ENCODE measurements around the gene IL9R. TPM values are rescaled to one million over a fixed set of nuclear protein-coding genes. Genes with fewer than 3 reads are reported as not detected.

Gene IL9R, protein sequence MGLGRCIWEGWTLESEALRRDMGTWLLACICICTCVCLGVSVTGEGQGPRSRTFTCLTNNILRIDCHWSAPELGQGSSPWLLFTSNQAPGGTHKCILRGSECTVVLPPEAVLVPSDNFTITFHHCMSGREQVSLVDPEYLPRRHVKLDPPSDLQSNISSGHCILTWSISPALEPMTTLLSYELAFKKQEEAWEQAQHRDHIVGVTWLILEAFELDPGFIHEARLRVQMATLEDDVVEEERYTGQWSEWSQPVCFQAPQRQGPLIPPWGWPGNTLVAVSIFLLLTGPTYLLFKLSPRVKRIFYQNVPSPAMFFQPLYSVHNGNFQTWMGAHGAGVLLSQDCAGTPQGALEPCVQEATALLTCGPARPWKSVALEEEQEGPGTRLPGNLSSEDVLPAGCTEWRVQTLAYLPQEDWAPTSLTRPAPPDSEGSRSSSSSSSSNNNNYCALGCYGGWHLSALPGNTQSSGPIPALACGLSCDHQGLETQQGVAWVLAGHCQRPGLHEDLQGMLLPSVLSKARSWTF
- 1 to 10 TPM; 1.3 to 7.8 (median 2.0) TPM for total RNA-seq

DNA sequence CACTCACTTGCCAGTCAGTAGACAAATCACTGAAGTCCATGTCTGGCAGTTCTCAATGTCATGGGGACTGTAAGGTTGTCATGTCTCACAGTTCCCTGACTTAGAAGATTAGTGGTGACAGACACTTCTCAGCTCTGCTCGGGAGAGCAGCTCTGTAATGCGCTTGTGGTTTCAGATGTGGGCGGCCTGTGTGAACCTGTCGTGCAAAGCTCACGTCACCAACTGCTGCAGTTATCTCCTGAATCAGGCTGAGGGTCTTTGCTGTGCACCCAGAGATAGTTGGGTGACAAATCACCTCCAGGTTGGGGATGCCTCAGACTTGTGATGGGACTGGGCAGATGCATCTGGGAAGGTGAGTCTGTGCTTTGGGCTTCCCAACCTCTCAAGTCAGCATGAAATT lies at the start of gene IL9R:
Gene IL9R, plus strand, starts transcription at position 261 of the 400 bp plus-strand sequence. Its CDS starts 64 bp downstream, at position 325.
- no peak for TF ChIP-seq POLR2A (IDR thresholded peaks at IDR 0.05)
- TF ChIP-seq, protein P1, sequence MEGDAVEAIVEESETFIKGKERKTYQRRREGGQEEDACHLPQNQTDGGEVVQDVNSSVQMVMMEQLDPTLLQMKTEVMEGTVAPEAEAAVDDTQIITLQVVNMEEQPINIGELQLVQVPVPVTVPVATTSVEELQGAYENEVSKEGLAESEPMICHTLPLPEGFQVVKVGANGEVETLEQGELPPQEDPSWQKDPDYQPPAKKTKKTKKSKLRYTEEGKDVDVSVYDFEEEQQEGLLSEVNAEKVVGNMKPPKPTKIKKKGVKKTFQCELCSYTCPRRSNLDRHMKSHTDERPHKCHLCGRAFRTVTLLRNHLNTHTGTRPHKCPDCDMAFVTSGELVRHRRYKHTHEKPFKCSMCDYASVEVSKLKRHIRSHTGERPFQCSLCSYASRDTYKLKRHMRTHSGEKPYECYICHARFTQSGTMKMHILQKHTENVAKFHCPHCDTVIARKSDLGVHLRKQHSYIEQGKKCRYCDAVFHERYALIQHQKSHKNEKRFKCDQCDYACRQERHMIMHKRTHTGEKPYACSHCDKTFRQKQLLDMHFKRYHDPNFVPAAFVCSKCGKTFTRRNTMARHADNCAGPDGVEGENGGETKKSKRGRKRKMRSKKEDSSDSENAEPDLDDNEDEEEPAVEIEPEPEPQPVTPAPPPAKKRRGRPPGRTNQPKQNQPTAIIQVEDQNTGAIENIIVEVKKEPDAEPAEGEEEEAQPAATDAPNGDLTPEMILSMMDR (IDR thresholded peaks at IDR 0.05) = no peak
- no peaks in the 10 kb centered on the region for H3K4me1 ChIP-seq
- peak within 1 kb of the TSS in 2 of 4 donors; percentile 26 to 57 for H3K27ac ChIP-seq
- H3K36me3 ChIP-seq = no peaks in the 10 kb centered on the region
- DNase-seq = peak in 1 of 3 donors; percentile 69
- H3K9me3 ChIP-seq = no peaks in the 10 kb centered on the region
- H3K4me3 ChIP-seq = peak within 1 kb of the TSS in 1 of 4 donors; percentile 6
- H3K27me3 ChIP-seq = no peaks in the 10 kb centered on the region

DNA sequence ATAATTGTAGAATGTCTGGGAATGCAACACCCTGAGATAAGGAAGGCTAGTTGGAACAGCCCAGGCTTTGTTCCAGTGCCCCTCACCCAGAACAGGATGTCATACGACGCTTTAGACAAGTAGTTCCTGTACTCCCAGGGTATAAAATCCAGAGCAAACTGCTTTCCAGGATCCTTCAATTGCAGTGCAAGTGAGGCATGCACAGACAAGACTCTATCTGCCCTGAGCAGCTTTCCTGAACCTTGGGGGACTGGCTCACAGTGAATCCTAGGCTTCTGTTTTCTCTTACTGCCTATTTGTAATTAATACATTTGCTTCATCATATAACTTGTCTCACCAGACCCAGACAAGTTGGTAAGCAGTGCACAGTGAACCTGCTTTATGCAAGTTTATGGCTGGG lies 48.4 kb upstream of the IL9R start:
- H3K27ac ChIP-seq = no peak overlapping the region
- H3K9me3 ChIP-seq = no peaks in the 10 kb centered on the region
- H3K4me3 ChIP-seq = no peak overlapping the region
- no peak for DNase-seq
- H3K27me3 ChIP-seq = no peaks in the 10 kb centered on the region
- TF ChIP-seq POLR2A (IDR thresholded peaks at IDR 0.05) = no peak
- no peaks in the 10 kb centered on the region for H3K36me3 ChIP-seq
- H3K4me1 ChIP-seq = no peaks in the 10 kb centered on the region

DNA sequence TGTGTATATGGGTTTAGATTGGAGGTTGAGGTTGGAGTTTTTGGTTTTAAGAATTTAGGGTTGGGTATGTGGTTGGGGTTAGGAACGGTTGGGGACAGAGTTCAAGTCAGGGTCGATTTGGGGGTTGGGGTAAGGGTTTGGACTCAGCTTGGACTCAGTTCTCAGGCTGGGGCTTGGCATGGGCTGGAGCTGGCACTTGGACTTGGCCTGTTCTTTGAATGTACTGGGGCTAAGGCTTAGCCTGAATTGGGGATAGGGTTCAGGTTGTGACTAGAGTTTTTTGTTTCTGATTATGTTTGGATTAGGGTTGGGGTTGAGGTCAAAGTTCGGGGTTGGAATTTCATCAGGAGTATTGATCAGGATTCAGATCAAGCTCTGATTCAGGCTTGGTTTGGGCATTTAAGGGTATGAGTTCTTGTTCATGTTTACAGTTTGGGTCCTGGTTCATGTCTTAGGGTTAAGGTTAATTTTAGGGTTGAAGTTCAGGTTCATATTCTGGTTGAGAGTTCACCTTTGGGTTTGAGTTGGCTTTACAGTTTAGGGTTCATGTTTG lies 46.2 kb upstream of the IL9R start:
- Histone ChIP-seq H3K4me3 (no peak overlapping the region), H3K27ac (no peak overlapping the region), H3K9me3 (no peaks in the 10 kb centered on the region), H3K36me3 (no peaks in the 10 kb centered on the region), H3K27me3 (no peaks in the 10 kb centered on the region), H3K4me1 (no peaks in the 10 kb centered on the region)
- DNase-seq = no peak
- TF ChIP-seq, protein P1 (IDR thresholded peaks at IDR 0.05) = no peak
- TF ChIP-seq POLR2A (IDR thresholded peaks at IDR 0.05) = no peak

DNA sequence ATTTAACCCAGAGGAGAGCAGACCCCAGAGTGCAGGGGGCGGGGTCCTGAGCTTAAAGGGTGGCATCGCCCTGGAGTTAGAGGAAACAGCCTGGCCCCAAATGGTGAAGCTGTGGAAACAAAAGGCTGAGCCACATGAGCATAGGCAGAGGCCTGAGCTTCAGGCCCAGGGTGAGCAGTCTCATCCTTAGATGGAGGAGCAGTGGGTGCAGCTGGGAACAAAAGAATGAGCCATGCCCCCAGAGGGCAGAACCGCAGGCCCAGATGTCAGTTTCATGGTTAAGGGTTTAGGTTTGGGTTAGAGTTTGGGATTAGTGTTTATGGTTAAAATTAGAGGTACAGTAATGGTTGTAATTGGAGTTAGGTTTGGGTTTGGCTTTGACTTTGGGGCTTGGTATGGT lies 44.4 kb upstream of the IL9R start:
- Histone ChIP-seq H3K9me3 (no peaks in the 10 kb centered on the region), H3K4me1 (no peaks in the 10 kb centered on the region), H3K36me3 (no peaks in the 10 kb centered on the region), H3K27ac (no peak overlapping the region), H3K27me3 (no peaks in the 10 kb centered on the region), H3K4me3 (no peak overlapping the region)
- DNase-seq = no peak
- TF ChIP-seq, protein P1 (IDR thresholded peaks at IDR 0.05) = no peak
- TF ChIP-seq POLR2A (IDR thresholded peaks at IDR 0.05) = no peak

DNA sequence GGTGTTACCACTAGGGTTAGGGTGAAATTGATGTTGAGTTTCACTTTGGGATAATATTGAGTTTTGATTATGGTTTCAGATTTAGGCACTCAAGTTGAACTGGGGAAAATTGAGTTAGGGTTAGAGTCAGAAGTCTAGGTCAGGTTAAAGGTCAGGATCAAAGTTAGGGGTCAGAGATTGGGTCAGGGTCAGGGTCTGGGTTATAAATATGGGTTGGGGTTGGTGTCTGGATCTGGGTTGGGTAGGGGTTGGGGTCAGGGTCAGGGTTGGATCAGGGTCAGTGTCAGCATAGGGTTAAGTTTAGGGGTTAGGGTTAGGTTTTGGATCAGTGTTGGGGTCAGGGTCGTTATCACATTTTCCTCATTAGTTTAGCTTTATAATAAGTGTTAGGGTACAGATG lies 42.7 kb upstream of the IL9R start:
- Histone ChIP-seq H3K9me3 (no peaks in the 10 kb centered on the region), H3K4me3 (no peak overlapping the region), H3K27me3 (no peaks in the 10 kb centered on the region), H3K27ac (no peak overlapping the region), H3K36me3 (no peaks in the 10 kb centered on the region), H3K4me1 (no peaks in the 10 kb centered on the region)
- no peak for DNase-seq
- TF ChIP-seq POLR2A (IDR thresholded peaks at IDR 0.05) = no peak
- TF ChIP-seq, protein P1 (IDR thresholded peaks at IDR 0.05) = no peak

- Histone ChIP-seq H3K9me3 (no peaks in the 10 kb centered on the region), H3K4me1 (no peaks in the 10 kb centered on the region), H3K36me3 (no peaks in the 10 kb centered on the region), H3K27ac (no peak overlapping the region), H3K4me3 (no peak overlapping the region), H3K27me3 (no peaks in the 10 kb centered on the region)
- TF ChIP-seq, protein P1 (IDR thresholded peaks at IDR 0.05) = no peak
- TF ChIP-seq POLR2A (IDR thresholded peaks at IDR 0.05) = no peak
- DNase-seq = no peak
Observed at GRCh38 chrX:155956099-155956498, 41.4 kb upstream of the IL9R start.

Measured in Peyer's patch (tissue), 4 donors.